ENCODE data around the gene DERL3.

DERL3 gene

GRCh38 chr22:23824476-23825245 lies 14.1 kb downstream of the DERL3 start:
- TF ChIP-seq, protein P1, sequence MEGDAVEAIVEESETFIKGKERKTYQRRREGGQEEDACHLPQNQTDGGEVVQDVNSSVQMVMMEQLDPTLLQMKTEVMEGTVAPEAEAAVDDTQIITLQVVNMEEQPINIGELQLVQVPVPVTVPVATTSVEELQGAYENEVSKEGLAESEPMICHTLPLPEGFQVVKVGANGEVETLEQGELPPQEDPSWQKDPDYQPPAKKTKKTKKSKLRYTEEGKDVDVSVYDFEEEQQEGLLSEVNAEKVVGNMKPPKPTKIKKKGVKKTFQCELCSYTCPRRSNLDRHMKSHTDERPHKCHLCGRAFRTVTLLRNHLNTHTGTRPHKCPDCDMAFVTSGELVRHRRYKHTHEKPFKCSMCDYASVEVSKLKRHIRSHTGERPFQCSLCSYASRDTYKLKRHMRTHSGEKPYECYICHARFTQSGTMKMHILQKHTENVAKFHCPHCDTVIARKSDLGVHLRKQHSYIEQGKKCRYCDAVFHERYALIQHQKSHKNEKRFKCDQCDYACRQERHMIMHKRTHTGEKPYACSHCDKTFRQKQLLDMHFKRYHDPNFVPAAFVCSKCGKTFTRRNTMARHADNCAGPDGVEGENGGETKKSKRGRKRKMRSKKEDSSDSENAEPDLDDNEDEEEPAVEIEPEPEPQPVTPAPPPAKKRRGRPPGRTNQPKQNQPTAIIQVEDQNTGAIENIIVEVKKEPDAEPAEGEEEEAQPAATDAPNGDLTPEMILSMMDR (IDR thresholded peaks at IDR 0.05; ENCODE audit: borderline replicate concordance, insufficient read depth, low read depth, low read length): no peak
- H3K4me3 ChIP-seq (ENCODE audit: low read depth, low read length): no peak overlapping the region

- no peak overlapping the region for H3K4me3 ChIP-seq (ENCODE audit: low read depth, low read length)
- TF ChIP-seq, protein P1 (IDR thresholded peaks at IDR 0.05; ENCODE audit: borderline replicate concordance, insufficient read depth, low read depth, low read length): no peak
These were observed 15.4 kb downstream of the DERL3 start for GRCh38 chr22:23823331-23823791.

DNA sequence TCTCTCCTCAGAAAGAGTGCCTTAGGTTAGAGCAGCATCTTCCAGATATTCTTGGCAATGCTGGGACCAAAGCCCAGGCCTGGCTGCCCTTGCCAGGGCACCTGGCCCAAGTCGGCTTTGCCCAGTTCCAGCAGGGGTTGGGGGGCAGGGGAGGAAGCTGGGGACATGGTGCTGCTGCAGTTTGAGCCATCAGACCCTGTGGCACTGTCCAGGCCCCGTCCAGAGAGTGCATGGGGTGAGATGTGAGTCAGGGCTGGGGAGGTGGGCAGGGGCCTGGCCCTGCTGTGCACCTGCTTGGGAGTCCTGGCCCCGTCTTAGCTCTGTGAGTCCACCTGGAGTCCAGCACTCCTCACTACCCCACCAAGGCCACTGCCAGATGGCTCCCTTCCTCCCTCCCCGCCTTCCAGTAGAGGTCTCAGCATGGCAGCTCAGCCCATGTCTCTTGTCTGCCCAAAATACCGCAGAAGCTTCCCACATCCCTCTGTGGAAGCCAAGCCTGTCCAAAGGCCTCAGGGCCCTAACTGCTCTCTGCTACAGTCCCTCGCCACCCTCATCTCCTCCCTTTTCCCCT lies 16.6 kb downstream of the DERL3 start:
- H3K4me3 ChIP-seq (ENCODE audit: low read depth, low read length): no peak overlapping the region
- TF ChIP-seq, protein P1 (IDR thresholded peaks at IDR 0.05; ENCODE audit: borderline replicate concordance, insufficient read depth, low read depth, low read length): no peak

- H3K4me3 ChIP-seq (ENCODE audit: low read depth, low read length): no peak overlapping the region
- TF ChIP-seq, protein P1 (IDR thresholded peaks at IDR 0.05; ENCODE audit: borderline replicate concordance, insufficient read depth, low read depth, low read length): no peak
These were observed 18.0 kb downstream of the DERL3 start for GRCh38 chr22:23820748-23821211.

DNA sequence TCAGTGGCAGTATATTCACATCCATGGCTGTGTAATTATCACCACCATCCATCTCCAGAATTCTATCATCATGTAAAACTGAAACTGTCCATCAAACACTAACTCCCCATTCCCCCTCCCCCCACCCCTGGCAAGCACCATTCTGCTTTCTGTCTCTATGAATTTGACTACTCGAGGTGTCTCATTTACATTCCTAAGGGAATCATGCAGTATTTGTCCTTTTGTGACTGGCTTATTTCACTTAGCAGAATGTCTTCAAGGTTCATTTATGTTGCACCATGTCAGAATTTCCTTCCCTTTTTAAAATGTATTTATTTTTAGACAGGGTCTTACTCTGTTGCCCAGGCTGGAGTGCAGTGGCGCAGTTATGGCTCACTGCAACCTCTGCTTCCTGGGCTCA lies 20.3 kb downstream of the DERL3 start:
- no peak overlapping the region for H3K4me3 ChIP-seq (ENCODE audit: low read depth, low read length)
- TF ChIP-seq, protein P1 (IDR thresholded peaks at IDR 0.05; ENCODE audit: borderline replicate concordance, insufficient read depth, low read depth, low read length): no peak

GRCh38 chr22:23817146-23817545 lies 21.7 kb downstream of the DERL3 start:
- TF ChIP-seq, protein P1 (IDR thresholded peaks at IDR 0.05; ENCODE audit: borderline replicate concordance, insufficient read depth, low read depth, low read length): no peak
- no peak overlapping the region for H3K4me3 ChIP-seq (ENCODE audit: low read depth, low read length)

Data from GM12875 (cell line).